Osteoblast (primary cell): Measurements from ENCODE around the gene DLG3. TPM values are rescaled to one million over a fixed set of nuclear protein-coding genes. Genes with fewer than 3 reads are reported as not detected.

Experiments used
- DNase-seq: peaks from one replicate; pipeline ENCODE4 v3.0.0; 2011; ENCODE audit warnings: low spot score, mixed read lengths; ENCODE audit not compliant: insufficient read length; ENCODE audit errors: missing footprints
- H2AFZ ChIP-seq: 2 replicates; pipeline ENCODE4 v1.6.0; 2011; ENCODE audit warnings: mild to moderate bottlenecking, low read length
- H3K27ac ChIP-seq: 2 replicates; pipeline ENCODE4 v1.5.1; 2011; ENCODE audit warnings: mild to moderate bottlenecking, low read depth, low read length, moderate library complexity
- H3K27me3 ChIP-seq: 2 replicates; pipeline ENCODE4 v1.6.0; 2012; ENCODE audit warnings: mild to moderate bottlenecking, control low read depth, inconsistent platforms, low read length, moderate library complexity; ENCODE audit not compliant: insufficient read depth
- H3K36me3 ChIP-seq: 2 replicates; pipeline ENCODE4 v1.5.1; 2011; ENCODE audit warnings: mild to moderate bottlenecking, low read length, control low read depth, moderate library complexity; ENCODE audit not compliant: insufficient read depth
- H3K4me1 ChIP-seq: 2 replicates; pipeline ENCODE4 v1.5.1; 2011; ENCODE audit warnings: mild to moderate bottlenecking, low read length, control low read depth, moderate library complexity; ENCODE audit not compliant: insufficient read depth
- H3K4me2 ChIP-seq: 2 replicates; pipeline ENCODE4 v1.6.0; 2011; ENCODE audit warnings: mild to moderate bottlenecking, low read length; ENCODE audit not compliant: insufficient read depth
- H3K4me3 ChIP-seq: fragments of 200-600 bp; sonication (generic); 3 replicates; pipeline ENCODE4 v1.5.1; 2012; ENCODE audit warnings: mild to moderate bottlenecking, low read length, inconsistent platforms; ENCODE audit not compliant: insufficient read depth
- H3K79me2 ChIP-seq: 2 replicates; pipeline ENCODE4 v1.6.0; 2012; ENCODE audit warnings: mild to moderate bottlenecking, low read length, control low read depth, inconsistent platforms; ENCODE audit not compliant: insufficient read depth
- H3K9me3 ChIP-seq: 2 replicates; pipeline ENCODE4 v1.5.1; 2011; ENCODE audit warnings: low read depth, low read length, control low read depth
- H4K20me1 ChIP-seq: 2 replicates; pipeline ENCODE4 v1.6.0; 2012; ENCODE audit warnings: mild to moderate bottlenecking, low read length, control low read depth; ENCODE audit not compliant: insufficient read depth
- CTCF ChIP-seq: IDR thresholded peaks from 2 replicates; pipeline ENCODE4 v1.5.1; 2011; ENCODE audit warnings: mild to moderate bottlenecking, low read depth, low read length, moderate library complexity; ENCODE audit errors: extremely low read depth
- total RNA-seq: library from RNA; depleted of rRNA; stranded (reverse); fragments of >200 nt; gene quantifications from 2 replicates; pipeline ENCODE4 v1.2.3, GENCODE V29; 2012

DLG3 gene
- total RNA-seq, 1 donor, result 8.0 TPM

GRCh38 chrX:70405003-70405402, 39.6 kb upstream of the DLG3 start:
- DNase-seq, result no peak
- no peak overlapping the region for H2AFZ ChIP-seq
- no peak for TF ChIP-seq CTCF
- H4K20me1 ChIP-seq, result no peaks in the 10 kb centered on the region
- H3K9me3 ChIP-seq, result no peaks in the 10 kb centered on the region
- no peak overlapping the region for H3K4me3 ChIP-seq
- no peaks in the 10 kb centered on the region for H3K4me1 ChIP-seq
- H3K27ac ChIP-seq, result no peak overlapping the region
- peaks cover 8% of the 10 kb centered on the region for H3K27me3 ChIP-seq
- H3K79me2 ChIP-seq, result no peaks in the 10 kb centered on the region
- peaks cover 17% of the 10 kb centered on the region for H3K36me3 ChIP-seq
- H3K4me2 ChIP-seq, result no peak overlapping the region

- TF ChIP-seq CTCF, result no peak
- Histone ChIP-seq H3K27me3 (peaks cover 5% of the 10 kb centered on the region), H2AFZ (no peak overlapping the region), H3K4me1 (no peaks in the 10 kb centered on the region), H3K27ac (no peak overlapping the region), H3K4me2 (no peak overlapping the region), H3K9me3 (no peaks in the 10 kb centered on the region), H3K36me3 (peaks cover 6% of the 10 kb centered on the region), H3K4me3 (no peak overlapping the region), H3K79me2 (no peaks in the 10 kb centered on the region), H4K20me1 (no peaks in the 10 kb centered on the region)
- no peak for DNase-seq
These were observed 33.7 kb upstream of the DLG3 start for GRCh38 chrX:70410921-70411320.

- H3K4me3 ChIP-seq, result no peak overlapping the region
- no peak for TF ChIP-seq CTCF
- H4K20me1 ChIP-seq, result no peaks in the 10 kb centered on the region
- H3K27me3 ChIP-seq, result peaks cover 5% of the 10 kb centered on the region
- H3K79me2 ChIP-seq, result no peaks in the 10 kb centered on the region
- peaks cover 4% of the 10 kb centered on the region for H3K36me3 ChIP-seq
- no peak overlapping the region for H3K4me2 ChIP-seq
- no peak overlapping the region for H2AFZ ChIP-seq
- DNase-seq, result no peak
- no peaks in the 10 kb centered on the region for H3K4me1 ChIP-seq
- no peaks in the 10 kb centered on the region for H3K9me3 ChIP-seq
- no peak overlapping the region for H3K27ac ChIP-seq
These were observed 33.2 kb upstream of the DLG3 start for GRCh38 chrX:70411475-70411874.

GRCh38 chrX:70421618-70422017, 23.0 kb upstream of the DLG3 start:
- Histone ChIP-seq H3K79me2 (no peaks in the 10 kb centered on the region), H3K27me3 (peaks cover 6% of the 10 kb centered on the region), H4K20me1 (no peaks in the 10 kb centered on the region), H2AFZ (no peak overlapping the region), H3K4me2 (no peak overlapping the region), H3K27ac (no peak overlapping the region), H3K4me1 (no peaks in the 10 kb centered on the region), H3K4me3 (no peak overlapping the region), H3K9me3 (no peaks in the 10 kb centered on the region), H3K36me3 (no peaks in the 10 kb centered on the region)
- no peak for DNase-seq
- TF ChIP-seq CTCF, result no peak
